ENCODE data around the gene AP1S2.

The AP1S2 gene

DNA sequence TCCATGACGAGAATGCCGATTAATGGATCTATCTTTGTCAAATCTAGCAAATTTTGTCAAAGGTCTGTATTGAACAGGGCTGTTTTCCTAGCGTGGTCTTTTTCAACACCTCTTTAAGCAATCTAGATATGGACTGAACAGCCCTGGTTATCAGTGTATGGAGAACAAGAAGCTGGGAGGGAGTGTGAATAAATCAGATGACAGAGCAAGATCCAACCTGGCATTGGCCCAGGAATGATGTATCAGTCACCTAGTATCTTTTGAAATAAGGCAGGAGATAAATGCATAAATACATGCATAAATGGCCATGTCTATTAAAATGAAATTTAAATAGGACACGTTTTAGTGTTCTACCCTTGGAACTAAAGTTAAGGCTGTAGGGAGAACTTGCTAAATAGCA lies 15.7 kb upstream of the AP1S2 start:
- Histone ChIP-seq H3K27me3 (ENCODE audit: insufficient read depth, low read depth) (no peaks in the 10 kb centered on the region), H3K9ac (no peak overlapping the region), H3K79me2 (ENCODE audit: insufficient read depth, low read depth) (no peaks in the 10 kb centered on the region), H2AFZ (ENCODE audit: low read depth) (no peak overlapping the region), H3K36me3 (ENCODE audit: insufficient read depth) (no peaks in the 10 kb centered on the region), H3K4me1 (ENCODE audit: low read depth, poor library complexity, severe bottlenecking) (no peaks in the 10 kb centered on the region), H3K4me2 (no peak overlapping the region), H3K4me3 (IDR thresholded peaks at IDR 0.05; ENCODE audit: insufficient read depth, low read depth, low read length) (no peak overlapping the region), H4K20me1 (ENCODE audit: insufficient read depth) (no peaks in the 10 kb centered on the region), H3K27ac (no peak overlapping the region)
- TF ChIP-seq, protein P1, sequence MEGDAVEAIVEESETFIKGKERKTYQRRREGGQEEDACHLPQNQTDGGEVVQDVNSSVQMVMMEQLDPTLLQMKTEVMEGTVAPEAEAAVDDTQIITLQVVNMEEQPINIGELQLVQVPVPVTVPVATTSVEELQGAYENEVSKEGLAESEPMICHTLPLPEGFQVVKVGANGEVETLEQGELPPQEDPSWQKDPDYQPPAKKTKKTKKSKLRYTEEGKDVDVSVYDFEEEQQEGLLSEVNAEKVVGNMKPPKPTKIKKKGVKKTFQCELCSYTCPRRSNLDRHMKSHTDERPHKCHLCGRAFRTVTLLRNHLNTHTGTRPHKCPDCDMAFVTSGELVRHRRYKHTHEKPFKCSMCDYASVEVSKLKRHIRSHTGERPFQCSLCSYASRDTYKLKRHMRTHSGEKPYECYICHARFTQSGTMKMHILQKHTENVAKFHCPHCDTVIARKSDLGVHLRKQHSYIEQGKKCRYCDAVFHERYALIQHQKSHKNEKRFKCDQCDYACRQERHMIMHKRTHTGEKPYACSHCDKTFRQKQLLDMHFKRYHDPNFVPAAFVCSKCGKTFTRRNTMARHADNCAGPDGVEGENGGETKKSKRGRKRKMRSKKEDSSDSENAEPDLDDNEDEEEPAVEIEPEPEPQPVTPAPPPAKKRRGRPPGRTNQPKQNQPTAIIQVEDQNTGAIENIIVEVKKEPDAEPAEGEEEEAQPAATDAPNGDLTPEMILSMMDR (conservative IDR thresholded peaks at IDR 0.05; ENCODE audit: low read depth, low read length) = no peak

DNA sequence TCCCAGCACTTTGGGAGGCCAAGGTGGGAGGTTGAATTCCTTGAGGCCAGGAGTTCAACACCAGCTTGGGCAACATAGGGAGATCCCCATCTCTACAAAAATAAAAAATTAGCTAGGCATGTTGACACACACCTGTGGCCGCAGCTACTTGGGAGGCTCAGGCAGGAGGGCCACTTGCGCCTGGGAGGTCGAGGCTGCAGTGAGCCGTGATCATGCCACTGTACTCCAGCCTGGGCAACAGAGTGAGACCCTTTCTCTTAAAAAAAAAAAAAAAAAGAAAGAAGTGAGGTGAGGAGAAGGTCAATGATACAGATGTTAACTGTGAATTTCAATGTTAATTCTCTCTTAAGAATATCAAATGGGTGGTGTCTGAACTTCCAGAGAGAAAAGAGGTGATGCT lies 15.1 kb upstream of the AP1S2 start:
- Histone ChIP-seq H3K4me3 (IDR thresholded peaks at IDR 0.05; ENCODE audit: insufficient read depth, low read depth, low read length) (no peak overlapping the region), H3K9ac (no peak overlapping the region), H3K27ac (no peak overlapping the region), H3K4me2 (no peak overlapping the region), H2AFZ (ENCODE audit: low read depth) (no peak overlapping the region), H3K79me2 (ENCODE audit: insufficient read depth, low read depth) (no peaks in the 10 kb centered on the region), H4K20me1 (ENCODE audit: insufficient read depth) (no peaks in the 10 kb centered on the region), H3K36me3 (ENCODE audit: insufficient read depth) (no peaks in the 10 kb centered on the region), H3K27me3 (ENCODE audit: insufficient read depth, low read depth) (no peaks in the 10 kb centered on the region), H3K4me1 (ENCODE audit: low read depth, poor library complexity, severe bottlenecking) (no peaks in the 10 kb centered on the region)
- TF ChIP-seq, protein P1 (conservative IDR thresholded peaks at IDR 0.05; ENCODE audit: low read depth, low read length) = no peak

DNA sequence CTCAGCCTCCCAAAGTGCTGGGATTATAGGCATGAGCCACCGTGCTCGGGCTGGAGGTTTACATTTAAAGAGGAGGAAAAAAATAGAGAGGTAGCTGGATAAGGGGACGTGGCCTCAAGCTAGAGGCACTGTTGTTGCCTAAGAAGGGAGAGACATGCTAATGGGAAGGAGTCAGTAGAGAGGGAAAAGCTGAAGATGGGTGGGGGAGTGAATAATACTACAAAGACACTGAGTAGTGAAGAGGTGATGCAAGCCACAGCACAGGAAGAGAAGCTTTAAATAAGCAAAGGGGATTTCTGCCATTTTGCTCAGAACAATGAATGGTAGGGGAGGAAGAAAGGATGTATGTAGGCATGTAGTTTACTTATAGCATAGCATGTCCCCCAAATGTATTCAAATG lies 11.5 kb upstream of the AP1S2 start:
- Histone ChIP-seq H3K9ac (no peak overlapping the region), H3K4me2 (no peak overlapping the region), H2AFZ (ENCODE audit: low read depth) (no peak overlapping the region), H3K4me3 (IDR thresholded peaks at IDR 0.05; ENCODE audit: insufficient read depth, low read depth, low read length) (no peak overlapping the region), H3K27ac (no peak overlapping the region), H3K4me1 (ENCODE audit: low read depth, poor library complexity, severe bottlenecking) (no peaks in the 10 kb centered on the region), H4K20me1 (ENCODE audit: insufficient read depth) (no peaks in the 10 kb centered on the region), H3K36me3 (ENCODE audit: insufficient read depth) (no peaks in the 10 kb centered on the region), H3K79me2 (ENCODE audit: insufficient read depth, low read depth) (no peaks in the 10 kb centered on the region), H3K27me3 (ENCODE audit: insufficient read depth, low read depth) (no peaks in the 10 kb centered on the region)
- TF ChIP-seq, protein P1 (conservative IDR thresholded peaks at IDR 0.05; ENCODE audit: low read depth, low read length) = no peak

DNA sequence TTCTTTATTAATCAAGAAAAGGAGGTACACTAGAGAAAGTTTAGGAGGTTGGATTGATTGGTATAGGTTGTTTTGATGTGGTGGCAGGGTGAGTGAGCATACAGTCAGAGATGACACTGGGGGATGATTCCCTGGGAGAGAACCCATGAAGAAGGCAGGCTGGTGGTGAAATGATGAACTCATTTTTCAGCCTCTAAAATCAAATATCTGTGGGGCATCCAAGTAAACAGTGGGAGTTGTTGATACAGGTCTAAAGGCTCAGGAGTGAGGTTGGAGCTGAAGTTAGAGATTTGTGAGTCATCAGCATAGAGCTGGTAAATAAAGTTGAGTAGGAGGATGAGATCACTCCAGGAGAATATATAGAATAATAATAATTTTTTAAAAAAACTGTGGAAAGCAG lies 10.0 kb upstream of the AP1S2 start:
- TF ChIP-seq, protein P1 (conservative IDR thresholded peaks at IDR 0.05; ENCODE audit: low read depth, low read length) = no peak
- Histone ChIP-seq H3K4me3 (IDR thresholded peaks at IDR 0.05; ENCODE audit: insufficient read depth, low read depth, low read length) (no peak overlapping the region), H3K36me3 (ENCODE audit: insufficient read depth) (no peaks in the 10 kb centered on the region), H3K4me2 (no peak overlapping the region), H2AFZ (ENCODE audit: low read depth) (no peak overlapping the region), H3K4me1 (ENCODE audit: low read depth, poor library complexity, severe bottlenecking) (no peaks in the 10 kb centered on the region), H3K9ac (no peak overlapping the region), H4K20me1 (ENCODE audit: insufficient read depth) (no peaks in the 10 kb centered on the region), H3K27me3 (ENCODE audit: insufficient read depth, low read depth) (no peaks in the 10 kb centered on the region), H3K79me2 (ENCODE audit: insufficient read depth, low read depth) (no peaks in the 10 kb centered on the region), H3K27ac (no peak overlapping the region)

DNA sequence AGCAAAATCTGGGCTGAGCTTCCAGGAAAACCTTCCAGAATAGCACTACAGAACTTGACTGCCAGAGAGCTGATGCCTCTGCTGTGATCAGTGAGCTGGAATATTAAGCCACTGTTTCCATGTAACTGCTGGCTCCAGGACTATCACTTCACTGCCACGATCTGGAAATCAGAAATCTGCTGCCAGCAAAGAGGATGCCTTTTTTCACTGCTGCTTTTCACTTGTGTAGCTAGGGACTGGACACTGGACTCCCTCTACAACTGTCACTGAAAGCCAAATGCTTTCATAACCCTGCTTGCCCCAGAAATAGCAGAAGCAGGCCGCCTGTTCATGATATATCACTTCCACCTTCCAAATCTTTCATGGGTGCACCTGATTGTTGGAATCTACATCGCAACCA lies 9.4 kb upstream of the AP1S2 start:
- Histone ChIP-seq H3K4me1 (ENCODE audit: low read depth, poor library complexity, severe bottlenecking) (no peaks in the 10 kb centered on the region), H3K27me3 (ENCODE audit: insufficient read depth, low read depth) (no peaks in the 10 kb centered on the region)
- TF ChIP-seq, protein P1 (conservative IDR thresholded peaks at IDR 0.05; ENCODE audit: low read depth, low read length) = no peak

More for the DNA sequence above, 9.4 kb upstream of the AP1S2 start:
- Histone ChIP-seq H3K9ac (no peak overlapping the region), H4K20me1 (ENCODE audit: insufficient read depth) (no peaks in the 10 kb centered on the region), H2AFZ (ENCODE audit: low read depth) (no peak overlapping the region), H3K4me3 (IDR thresholded peaks at IDR 0.05; ENCODE audit: insufficient read depth, low read depth, low read length) (no peak overlapping the region), H3K27ac (no peak overlapping the region), H3K4me2 (no peak overlapping the region), H3K79me2 (ENCODE audit: insufficient read depth, low read depth) (no peaks in the 10 kb centered on the region), H3K36me3 (ENCODE audit: insufficient read depth) (no peaks in the 10 kb centered on the region)
